HCT116 (cell line): ENCODE measurements around the gene KRTAP13-4. TPM values are rescaled to one million over a fixed set of nuclear protein-coding genes. Genes with fewer than 3 reads are reported as not detected.

Experiments used
- ATAC-seq: fragments of 200-7000 bp; cut with Tn5 transposase; 2 replicates; pipeline ENCODE4 v1.9.1; 2020; ENCODE audit warnings: mild to moderate bottlenecking, moderate library complexity
- Bru-seq: library from RNA; stranded (reverse); fragments of 400-500 nt; gene quantifications from one replicate; lab custom pipeline; 2021; lab: Mats Ljungman, UMichigan
- BruChase-seq, 2 experiments: library from RNA; stranded (reverse); fragments of 400-500 nt; gene quantifications; one replicate each; lab custom pipeline; 2021; lab: Mats Ljungman, UMichigan
- BruUV-seq: library from RNA; stranded (reverse); fragments of 400-500 nt; replicated peaks from 2 replicates; lab custom pipeline; 2021; lab: Mats Ljungman, UMichigan
- CTCF ChIA-PET: fragments of 300-600 bp; sonication (Branson Sonifier 250); formaldehyde crosslinking; loops from one replicate; lab custom pipeline; 2021; ENCODE audit warnings: antibody characterized with exemption; lab: Charles Lee
- POLR2A ChIA-PET: fragments of 300-600, 350-600 bp; sonication (Branson Sonifier 250); formaldehyde crosslinking; loops from one replicate; lab custom pipeline; 2021; ENCODE audit warnings: antibody characterized with exemption; lab: Charles Lee
- RAD21 ChIA-PET, 2 experiments: fragments of 300-600 bp; sonication (Branson Sonifier 250); formaldehyde crosslinking; loops; one replicate each; lab custom pipeline; 2023; ENCODE audit warnings: low total read pairs in 2 of 2; ENCODE audit not compliant: uncharacterized antibody in 2 of 2, unreplicated experiment in 2 of 2, low non-redundant PET in 1 of 2; lab: Charles Lee
- DNase-seq: peaks from one replicate; pipeline ENCODE4 v3.0.0-alpha.2; 2010; ENCODE audit warnings: low read depth, low spot score
- H2AFZ ChIP-seq: fragments of 200-600 bp; shearing (Covaris generic), sonication (generic); 2 replicates; pipeline ENCODE4 v1.6.1; 2017; ENCODE audit warnings: low read depth, mixed run types, mixed read lengths, antibody characterized with exemption, low read length; ENCODE audit not compliant: poor library complexity, severe bottlenecking
- H3K27ac ChIP-seq: 2 replicates; pipeline ENCODE4 v1.5.1; 2012; ENCODE audit warnings: low read depth, low read length
- H3K27me3 ChIP-seq: fragments of 200-600 bp; sonication (generic); 2 replicates; pipeline ENCODE4 v1.6.1; 2016; ENCODE audit warnings: mixed run types, low read length, mixed read lengths; ENCODE audit not compliant: insufficient read depth
- H3K36me3 ChIP-seq, 2 experiments: fragments of 200-500 bp in 1 of 2; fragments of 200-600 bp in 1 of 2; sonication (Bioruptor generic) in 1 of 2; sonication (generic) in 1 of 2; 2 replicates each; pipeline versions ENCODE4 v1.5.1 to v1.6.1; 2014 to 2016; ENCODE audit warnings: low read length in 2 of 2, inconsistent platforms in 1 of 2, mixed read lengths in 1 of 2, mixed run types in 1 of 2; ENCODE audit not compliant: insufficient read depth in 2 of 2, control insufficient read depth in 1 of 2
- H3K4me1 ChIP-seq, 2 experiments: fragments of 200-600 bp in 1 of 2; sonication (generic) in 1 of 2; 2 replicates each; pipeline versions ENCODE4 v1.5.1 to v1.6.1; 2012 to 2017; ENCODE audit warnings: low read length in 2 of 2, inconsistent platforms in 1 of 2, mild to moderate bottlenecking in 1 of 2, mixed read lengths in 1 of 2, mixed run types in 1 of 2, moderate library complexity in 1 of 2; ENCODE audit not compliant: insufficient read depth in 2 of 2, control insufficient read depth in 1 of 2
- H3K4me2 ChIP-seq: fragments of 200-600 bp; sonication (generic); 2 replicates; pipeline ENCODE4 v1.6.1; 2017; ENCODE audit warnings: mixed run types, low read length, mixed read lengths
- H3K4me3 ChIP-seq, 2 experiments: fragments of 200-600 bp in 1 of 2; sonication (generic) in 1 of 2; replicated peaks in 1 of 2; 2 replicates each; pipeline ENCODE4 v1.5.1; 2011 to 2016; ENCODE audit warnings: low read length in 2 of 2, control low read depth in 1 of 2, low read depth in 1 of 2, mild to moderate bottlenecking in 1 of 2, mixed read lengths in 1 of 2, mixed run types in 1 of 2
- H3K79me2 ChIP-seq: fragments of 200-600 bp; sonication (generic); 2 replicates; pipeline ENCODE4 v1.6.1; 2017; ENCODE audit warnings: mild to moderate bottlenecking, mixed run types, low read length, moderate library complexity, mixed read lengths; ENCODE audit not compliant: insufficient read depth
- H3K9ac ChIP-seq: fragments of 200-600 bp; sonication (generic); 2 replicates; pipeline ENCODE4 v1.6.1; 2016; ENCODE audit warnings: low read length, mixed read lengths
- H3K9me2 ChIP-seq: fragments of 200-600 bp; sonication (generic), shearing (Covaris generic); 2 replicates; pipeline ENCODE4 v1.6.1; 2017; ENCODE audit warnings: mixed run types, mild to moderate bottlenecking, moderate library complexity; ENCODE audit not compliant: insufficient read depth
- H3K9me3 ChIP-seq, 2 experiments: fragments of 200-500 bp in 1 of 2; fragments of 200-600 bp in 1 of 2; sonication (Bioruptor generic) in 1 of 2; sonication (generic) in 1 of 2; 2 replicates each; pipeline ENCODE4 v1.6.1; 2014 to 2017; ENCODE audit warnings: low read length in 2 of 2, mixed read lengths in 2 of 2, inconsistent platforms in 1 of 2, low read depth in 1 of 2, mild to moderate bottlenecking in 1 of 2, mixed run types in 1 of 2, moderate library complexity in 1 of 2; ENCODE audit not compliant: control insufficient read depth in 1 of 2, insufficient read depth in 1 of 2
- H4K20me1 ChIP-seq: fragments of 200-600 bp; sonication (generic), shearing (Covaris generic); 2 replicates; pipeline ENCODE4 v1.6.1; 2017; ENCODE audit warnings: mixed run types, mild to moderate bottlenecking, moderate library complexity; ENCODE audit not compliant: insufficient read depth
- FOSL1 ChIP-seq: IDR thresholded peaks from 2 replicates; pipeline ENCODE4 v1.6.1; 2012; ENCODE audit warnings: low read depth
- SP1 ChIP-seq: IDR thresholded peaks from 2 replicates; pipeline ENCODE4 v1.6.1; 2012; ENCODE audit warnings: low read depth
- ZBTB33 ChIP-seq: IDR thresholded peaks from 2 replicates; pipeline ENCODE4 v1.6.1; 2011; ENCODE audit warnings: mild to moderate bottlenecking, low read length, moderate library complexity; ENCODE audit not compliant: insufficient replicate concordance; ENCODE audit errors: extremely low read depth
- intact Hi-C: fragments of 100-400 bp; cut with micrococcal nuclease; formaldehyde crosslinking; loops from 2 replicates; pipeline ENCODE4 v1.10.0; 2022
- long read RNA-seq: library from polyadenylated mRNA; unstranded; transcript quantifications from one replicate; pipeline ENCODE4 v2.0.0, GENCODE V29; 2021; ENCODE audit not compliant: unreplicated experiment
- polyA plus RNA-seq: library from polyadenylated mRNA; unstranded; fragments of >200 nt; gene quantifications from 2 replicates; pipeline ENCODE4 v1.2.1, GENCODE V29; 2012; ENCODE audit warnings: missing spikeins
- total RNA-seq: library from RNA; stranded (reverse); gene quantifications from one replicate; pipeline ENCODE4 v1.2.1, GENCODE V29; 2021; ENCODE audit not compliant: unreplicated experiment
- TF ChIP-seq, protein P1 (sequence below): IDR thresholded peaks from 2 replicates; pipeline ENCODE4 v1.6.1; 2012

Gene KRTAP13-4
- total RNA-seq, result not detected
- not detected in 2 replicates for polyA plus RNA-seq
- Bru-seq, nascent RNA, result not detected
- not detected for BruChase-seq, experiment 1, labeled RNA remaining after a 6-hour chase
- BruChase-seq, experiment 2, labeled RNA remaining after a 2-hour chase, result not detected
- long read RNA-seq, result 0 reads

- H3K9me3 ChIP-seq, result peaks cover 16 to 25% of the 10 kb centered on the region in 2 experiments; a peak in 2 of 4 replicates
- no peak within 1 kb of the TSS for H3K4me2 ChIP-seq
- DNase-seq, result no peak
- no peak within 1 kb of the TSS for H3K4me3 ChIP-seq
- no peak within 1 kb of the TSS for H3K9ac ChIP-seq
- TF ChIP-seq, protein P1, sequence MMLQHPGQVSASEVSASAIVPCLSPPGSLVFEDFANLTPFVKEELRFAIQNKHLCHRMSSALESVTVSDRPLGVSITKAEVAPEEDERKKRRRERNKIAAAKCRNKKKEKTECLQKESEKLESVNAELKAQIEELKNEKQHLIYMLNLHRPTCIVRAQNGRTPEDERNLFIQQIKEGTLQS, result no peak
- no peak for TF ChIP-seq ZBTB33
- TF ChIP-seq, all 23 proteins: peak for 0
- POLR2A ChIA-PET, result no interaction called here
- CTCF ChIA-PET, result no interaction called here
- Histone ChIP-seq H4K20me1 (no peaks in the 10 kb centered on the region), H3K9me2 (no peaks in the 10 kb centered on the region), H3K27ac (no peak within 1 kb of the TSS), H2AFZ (no peak within 1 kb of the TSS), H3K4me1 (no peaks in the 10 kb centered on the region), H3K79me2 (no peaks in the 10 kb centered on the region), H3K27me3 (no peaks in the 10 kb centered on the region), H3K36me3 (no peaks in the 10 kb centered on the region)
- RAD21 ChIA-PET, result no interaction called here
- intact Hi-C loops, result no loop called here
- BruUV-seq, result no TSS peak
- no peak for ATAC-seq
Measured at GRCh38 chr21:30430170-30430655, at the start of gene KRTAP13-4. KRTAP13-4 (plus strand) TSS chr21:30430220; CDS start chr21:30430276, 56 bp downstream.

- intact Hi-C loops, result no loop called here
- Histone ChIP-seq H2AFZ (no peak overlapping the region), H4K20me1 (no peaks in the 10 kb centered on the region), H3K9ac (no peak overlapping the region), H3K27ac (no peak overlapping the region), H3K4me1 (no peaks in the 10 kb centered on the region)
- ATAC-seq, result no peak
- ChIA-PET POLR2A (no interaction called here), CTCF (no interaction called here)
- TF ChIP-seq SP1 (no peak), FOSL1 (no peak)
- TF ChIP-seq, all 23 proteins: peak for 0
- no peak overlapping the region for H3K4me3 ChIP-seq
- RAD21 ChIA-PET, result no interaction called here
- H3K9me2 ChIP-seq, result no peaks in the 10 kb centered on the region
- H3K79me2 ChIP-seq, result no peaks in the 10 kb centered on the region
- DNase-seq, result no peak
- no peaks in the 10 kb centered on the region for H3K36me3 ChIP-seq
- H3K9me3 ChIP-seq, result peaks cover 6 to 7% of the 10 kb centered on the region in 2 experiments; a peak in 2 of 4 replicates
- no peak overlapping the region for H3K4me2 ChIP-seq
- no peaks in the 10 kb centered on the region for H3K27me3 ChIP-seq
- BruUV-seq, result no TSS peak
Measured at GRCh38 chr21:30382201-30382600, 47.8 kb upstream of the KRTAP13-4 start.
